NCI-H510A treated with DMSO at 0.1 percent for 48 hours (cell line): Measurements from ENCODE around the gene ZNF436.
"Not testable (repeated sequence)": the region's sequence is repeated elsewhere in the genome, so short reads cannot be mapped to it uniquely, and the experiment has no call there.

ENCODE experiments used
- DNase-seq: peaks from one replicate; lab custom pipeline; 2025; lab: John Stamatoyannopoulos, UW

ZNF436 gene

DNA sequence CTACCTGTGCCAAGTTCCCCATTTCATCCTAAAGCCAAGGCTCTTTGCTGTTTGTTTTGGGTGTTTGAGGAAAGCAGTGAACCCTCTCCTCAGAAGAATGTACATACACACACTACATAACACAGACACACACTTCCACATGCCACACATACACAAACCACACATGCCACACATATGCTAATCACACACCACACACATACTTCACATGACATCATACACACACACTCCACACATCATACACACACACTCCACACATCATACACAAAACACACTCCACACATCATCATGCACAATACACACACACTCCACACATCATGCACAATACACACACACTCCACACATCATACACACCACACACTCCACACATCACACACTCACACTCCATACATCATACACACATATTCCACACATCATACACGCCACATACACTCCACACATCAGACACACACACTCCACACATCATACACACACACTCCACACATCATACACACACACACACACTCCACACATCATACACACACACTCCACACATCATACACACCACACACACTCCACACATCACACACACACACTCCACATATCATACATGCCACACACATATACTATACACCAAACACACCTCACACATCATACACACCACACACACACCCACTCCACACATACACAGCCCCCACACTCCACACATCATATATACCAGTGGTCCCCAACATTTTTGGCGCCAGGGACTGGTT, 22.7 kb upstream of the ZNF436 start:
- DNase-seq = no peak

DNA sequence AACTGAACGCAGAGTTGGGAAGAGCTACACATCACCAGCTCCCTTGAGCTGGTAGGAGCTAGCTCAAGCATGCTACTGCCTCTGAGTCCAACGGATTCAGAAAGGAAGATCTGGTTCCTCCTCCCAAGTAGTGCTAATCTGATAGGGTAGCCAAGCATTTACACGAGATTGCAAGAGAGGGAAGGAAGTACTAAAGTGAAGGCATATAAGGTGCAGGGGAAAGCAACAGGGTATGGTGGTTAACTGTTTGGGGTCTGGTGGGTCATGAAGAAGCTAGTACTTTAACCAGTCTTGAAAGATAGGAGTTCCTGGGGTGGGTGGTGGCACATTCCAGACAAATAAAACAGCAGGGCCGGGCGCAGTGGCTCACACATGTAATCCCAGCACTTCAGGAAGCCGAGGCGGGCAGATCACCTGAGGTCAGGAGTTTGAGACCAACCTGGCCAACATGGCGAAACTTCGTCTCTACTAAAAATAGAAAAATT, 20.2 kb upstream of the ZNF436 start:
- DNase-seq = no peak

DNA sequence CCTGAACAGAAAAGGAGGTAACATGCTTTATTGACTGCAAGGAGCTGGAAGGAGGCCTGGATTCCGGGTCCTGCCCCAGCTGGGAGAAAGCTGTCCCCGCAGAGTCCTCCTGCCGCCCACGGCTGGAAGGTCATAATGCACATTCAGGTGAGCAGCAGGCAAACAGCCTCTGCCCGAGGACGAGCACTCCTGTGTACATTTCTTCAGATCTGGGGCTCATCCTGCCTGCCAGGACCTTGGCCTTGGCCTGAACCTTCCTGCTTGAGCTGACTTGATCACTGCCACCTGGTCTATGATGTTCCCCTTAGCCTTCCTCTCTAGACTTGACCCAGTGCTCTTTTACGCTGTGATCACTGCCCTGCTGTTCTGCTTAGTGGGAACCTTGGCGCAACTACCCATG, 17.9 kb upstream of the ZNF436 start:
- no peak for DNase-seq

DNA sequence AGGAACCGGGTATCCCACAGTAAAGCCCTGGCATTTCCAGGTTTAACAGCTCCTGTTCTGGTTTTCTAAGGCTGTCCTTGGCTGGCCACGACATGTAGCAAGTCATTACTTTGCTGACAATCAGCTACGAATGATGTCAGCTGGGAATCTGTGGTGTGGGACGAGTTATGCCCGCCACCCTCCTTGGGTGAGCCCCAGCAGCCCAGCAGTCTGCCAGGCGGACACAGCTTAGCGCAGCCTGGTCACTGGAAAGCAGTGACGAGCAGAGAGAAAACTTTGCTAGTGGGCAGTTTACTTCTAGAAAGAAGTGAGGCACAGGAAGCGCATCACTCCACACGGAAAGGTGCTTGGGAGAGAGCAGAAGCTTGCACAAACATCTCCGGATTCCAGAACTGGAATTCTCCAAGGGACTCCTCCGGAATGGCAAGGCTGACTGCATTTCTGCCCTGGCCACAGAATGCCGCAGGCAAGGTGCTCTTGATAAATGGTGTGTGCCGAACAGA, 15.5 kb upstream of the ZNF436 start:
- no peak for DNase-seq

DNA sequence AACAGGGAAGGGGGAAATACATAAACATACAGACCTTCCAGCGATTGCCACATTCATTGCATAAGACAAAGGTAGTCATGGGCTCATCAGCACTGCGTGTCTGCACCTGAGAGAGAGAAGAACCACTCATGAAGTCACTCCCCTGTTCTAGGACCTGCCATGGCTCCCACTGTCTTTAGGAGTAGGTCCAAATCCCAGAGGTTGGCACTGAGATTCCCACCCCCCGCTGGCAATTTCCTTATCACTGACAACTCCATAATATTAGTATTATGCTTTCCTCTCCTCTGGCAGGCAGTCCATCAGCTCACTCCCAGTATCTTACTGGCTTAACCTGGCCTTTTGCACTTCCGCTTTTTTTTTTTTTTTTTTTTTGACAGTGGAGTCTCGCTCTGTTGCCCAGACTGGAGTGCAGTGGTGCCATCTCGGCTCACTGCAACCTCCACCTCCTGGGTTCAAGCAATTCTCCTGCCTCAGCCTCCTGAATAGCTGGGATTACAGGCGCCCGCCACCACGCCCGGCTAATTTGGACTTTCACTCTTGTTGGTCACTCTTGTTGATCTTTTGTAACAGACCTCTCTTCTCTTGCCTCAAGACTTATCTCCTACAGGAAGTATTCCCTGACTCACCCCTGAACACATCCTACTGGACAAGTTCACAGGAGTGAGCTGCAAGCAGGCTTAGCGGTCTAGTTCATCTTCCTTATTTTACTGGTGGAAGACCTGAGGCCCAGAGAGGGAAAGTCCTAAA, 14.8 kb upstream of the ZNF436 start:
- DNase-seq = no peak

DNA sequence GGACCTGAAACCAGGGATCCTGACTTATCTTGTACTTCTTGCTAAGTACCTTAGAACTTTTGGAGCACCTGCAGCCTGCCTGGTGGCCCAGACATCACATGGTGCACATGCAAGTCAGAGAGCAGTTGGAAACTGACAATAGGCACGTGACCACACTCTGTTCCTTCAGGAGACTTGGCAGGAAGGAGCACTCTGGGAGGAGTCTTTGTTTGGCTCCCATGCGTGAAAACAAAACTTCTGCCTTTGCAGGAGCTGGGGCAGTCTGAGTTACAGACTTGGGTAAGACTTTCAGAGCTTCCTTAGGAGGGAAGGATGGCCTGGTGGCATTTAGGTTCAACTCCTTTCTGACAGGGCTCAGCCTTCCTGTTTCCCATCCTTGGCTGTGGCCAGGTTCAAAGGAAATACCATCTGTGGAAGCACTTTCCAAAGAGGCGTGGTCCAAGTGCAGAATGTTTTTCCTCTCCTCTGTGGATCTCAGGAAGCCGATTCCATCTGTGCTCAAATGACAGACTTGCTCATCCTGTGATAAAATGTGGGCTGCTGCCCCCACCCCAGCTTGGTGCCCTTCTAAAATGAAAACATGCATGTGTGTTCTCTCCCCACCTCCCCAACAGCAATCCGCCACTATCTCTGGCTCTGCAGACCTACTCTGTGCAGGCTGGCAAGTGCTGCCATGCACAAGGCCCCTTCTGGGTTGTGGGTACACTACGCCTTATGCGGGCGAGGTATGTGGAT, 14.1 kb upstream of the ZNF436 start:
- DNase-seq = no peak

DNA sequence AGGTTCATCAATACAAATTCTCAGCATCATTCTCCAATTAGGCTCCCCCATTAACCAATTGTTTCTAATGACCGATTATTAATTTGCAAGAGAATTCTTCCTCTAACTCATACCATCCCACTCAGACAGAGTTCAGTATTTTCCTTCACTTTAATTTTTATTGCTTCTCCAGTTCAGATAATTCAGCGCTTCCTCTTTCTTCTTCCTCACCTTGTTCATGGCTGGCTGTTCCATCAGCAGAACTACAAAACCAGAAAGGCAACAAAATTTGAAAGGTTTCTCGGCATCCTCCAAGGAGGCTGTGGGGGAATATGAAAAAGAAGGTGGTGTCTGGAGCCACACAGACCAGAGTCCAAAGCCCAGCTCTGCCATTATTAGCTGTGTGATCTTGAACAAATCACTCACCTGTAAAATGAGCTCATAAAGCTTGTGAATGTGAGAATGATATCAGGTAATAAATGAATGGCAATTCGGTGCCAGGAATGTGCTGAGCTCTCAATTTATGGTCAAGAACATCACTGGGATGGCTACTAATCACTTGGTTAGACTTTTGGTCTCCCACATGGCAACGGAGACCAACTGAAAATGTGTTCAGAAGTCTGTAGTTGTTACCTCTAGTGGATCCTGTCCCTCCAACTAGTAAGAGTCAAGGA, 11.7 kb upstream of the ZNF436 start:
- no peak for DNase-seq

DNA sequence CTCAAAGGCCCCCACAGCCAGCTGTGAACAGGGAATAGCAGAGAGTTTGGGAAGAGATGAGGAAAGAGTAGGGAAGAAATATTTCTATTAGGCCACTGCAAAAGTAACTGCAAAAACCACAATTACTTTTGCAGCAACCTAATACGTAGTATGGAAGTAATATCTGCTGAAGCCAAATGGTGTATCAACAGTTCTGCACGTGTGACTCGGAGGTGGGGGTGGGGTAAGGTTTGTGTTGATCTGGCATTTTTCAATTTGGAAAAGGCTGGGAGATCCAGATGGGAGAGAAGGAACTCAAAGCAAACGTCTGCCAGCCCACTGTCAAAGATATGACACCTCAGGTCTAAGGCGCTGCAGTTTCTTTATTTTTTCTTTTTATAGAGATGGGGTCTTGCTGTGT, 11.1 kb upstream of the ZNF436 start:
- DNase-seq = no peak

DNA sequence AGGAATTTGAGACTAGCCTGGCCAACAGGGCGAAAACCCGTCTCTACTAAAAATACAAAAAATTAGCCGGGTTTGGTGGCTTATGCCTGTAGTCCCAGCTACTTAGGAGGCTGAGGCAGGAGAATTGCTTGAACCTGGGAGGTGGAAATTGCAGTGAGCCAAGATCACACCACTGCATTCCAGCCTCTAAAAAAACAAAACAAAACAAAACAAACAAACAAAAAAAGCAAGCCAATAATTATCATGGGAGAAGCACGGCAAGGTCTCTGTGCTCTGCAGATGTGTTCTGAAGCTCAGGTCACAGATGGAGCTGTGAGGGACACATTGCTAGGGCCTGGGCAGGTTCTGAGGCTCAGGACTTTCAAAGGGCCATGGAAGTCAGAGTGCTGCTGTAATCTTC, 10.6 kb upstream of the ZNF436 start:
- not testable (repeated sequence) for DNase-seq

DNA sequence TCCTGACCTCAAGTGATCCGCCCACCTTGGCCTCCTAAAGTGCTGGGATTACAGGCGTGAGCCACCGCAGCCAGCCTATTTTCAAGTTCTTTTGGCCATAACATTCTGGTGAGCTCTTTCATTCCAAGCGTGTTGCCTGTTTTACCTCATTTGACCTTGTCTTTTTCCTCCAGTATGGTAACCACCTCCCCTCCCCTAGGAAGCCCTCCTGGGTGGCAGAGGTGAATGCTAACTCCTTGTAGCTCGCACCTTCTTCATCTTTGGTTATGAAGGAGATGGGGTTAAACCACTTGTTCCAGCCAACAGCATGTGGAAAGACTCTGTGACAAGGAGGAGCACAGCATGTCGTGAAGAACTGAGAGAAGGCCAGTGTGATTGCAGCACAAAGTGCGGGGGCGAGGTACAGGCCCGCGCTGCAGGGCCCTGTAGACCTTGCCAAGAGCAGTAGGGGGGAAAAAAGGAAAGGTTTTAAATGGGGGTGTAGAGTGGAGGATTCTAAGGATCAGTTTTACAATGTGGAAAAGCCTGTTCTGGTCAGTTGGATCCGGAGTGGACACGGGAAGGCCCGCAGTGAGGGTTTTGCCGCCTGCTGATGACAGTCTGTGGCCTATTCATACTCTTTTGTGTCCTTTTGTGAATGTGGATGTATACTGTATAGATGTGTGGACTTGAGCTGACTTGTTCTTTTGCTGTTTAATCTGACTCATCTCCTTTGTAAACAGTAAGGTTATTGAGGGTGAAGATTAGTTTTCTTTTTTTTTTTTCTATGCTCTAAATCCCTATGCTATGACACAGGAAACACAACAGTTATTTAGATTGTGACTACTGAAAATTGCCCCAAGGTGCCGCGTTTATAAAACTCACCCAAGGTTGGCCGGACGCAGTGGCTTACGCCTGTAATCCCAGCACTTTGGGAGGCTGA, 7.5 kb upstream of the ZNF436 start:
- DNase-seq = no peak

DNA sequence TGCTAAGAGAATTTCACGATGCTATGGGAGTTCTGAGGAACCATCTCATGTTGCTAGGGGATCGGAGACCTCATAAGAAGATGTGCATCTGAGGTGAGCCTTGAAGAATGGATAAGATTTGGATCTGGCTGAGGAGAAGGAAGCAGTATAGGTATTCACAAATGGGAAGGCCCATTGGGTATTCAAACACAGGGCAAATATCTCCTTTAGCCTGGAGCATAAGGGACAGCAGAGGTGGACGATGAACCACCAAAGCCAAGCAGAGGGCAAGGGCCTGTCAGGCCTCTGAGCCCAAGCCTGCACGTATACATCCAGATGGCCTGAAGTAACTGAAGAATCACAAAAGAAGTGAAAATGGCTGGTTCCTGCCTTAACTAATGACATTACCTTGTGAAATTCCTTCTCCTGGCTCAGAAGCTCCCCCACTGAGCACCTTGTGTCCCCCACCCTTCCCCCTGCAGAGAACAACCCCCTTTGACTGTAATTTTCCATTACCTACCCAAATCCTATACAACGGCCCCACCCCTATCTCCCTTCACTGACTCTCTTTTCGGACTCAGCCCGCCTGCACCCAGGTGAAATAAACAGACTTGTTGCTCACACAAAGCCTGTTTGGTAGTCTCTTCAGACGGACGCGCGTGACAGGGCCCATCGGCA, 4.6 kb upstream of the ZNF436 start:
- DNase-seq = not testable (repeated sequence)

DNA sequence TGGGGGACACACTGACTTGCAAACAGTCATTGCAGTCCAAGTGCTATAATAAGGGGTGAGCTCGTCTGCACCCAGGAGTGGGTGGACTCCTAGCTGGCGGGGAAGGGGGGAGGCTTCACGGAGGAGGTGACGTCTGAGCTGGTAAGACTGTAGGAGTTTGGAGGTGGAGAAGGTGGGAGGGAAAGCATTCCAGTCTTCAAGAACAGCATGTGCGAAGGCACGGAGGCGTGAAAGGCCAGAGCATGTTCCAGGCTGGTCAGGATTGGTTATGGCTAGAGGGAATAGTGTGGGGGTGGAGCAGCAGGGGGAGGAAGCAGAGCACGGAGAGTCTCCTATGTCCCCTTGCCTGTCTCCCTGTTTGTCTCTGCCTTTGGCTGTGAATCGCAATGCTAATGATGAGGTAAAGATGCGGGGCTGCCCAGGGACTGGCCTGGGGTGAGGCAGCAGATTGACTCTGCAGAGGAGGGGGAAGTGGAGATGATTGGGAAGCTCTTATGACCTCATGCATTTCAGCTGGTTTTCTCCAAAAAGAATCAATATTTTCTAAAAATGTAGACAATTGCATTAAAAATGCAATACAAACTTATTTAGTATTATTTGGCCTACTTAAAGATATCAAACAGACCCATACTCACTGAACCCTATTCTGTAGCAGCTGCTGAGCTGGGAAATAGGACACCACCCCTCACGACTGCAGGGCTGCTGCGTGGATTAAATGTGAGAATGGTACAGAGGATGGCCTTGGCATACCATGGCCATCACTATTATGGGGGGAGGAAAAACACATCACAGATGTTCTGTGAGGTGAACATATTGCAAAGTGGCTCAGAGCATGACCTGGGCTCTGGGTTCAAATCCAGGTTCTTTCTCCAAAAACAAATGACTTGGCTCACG, 2.6 kb upstream of the ZNF436 start:
- no peak for DNase-seq

DNA sequence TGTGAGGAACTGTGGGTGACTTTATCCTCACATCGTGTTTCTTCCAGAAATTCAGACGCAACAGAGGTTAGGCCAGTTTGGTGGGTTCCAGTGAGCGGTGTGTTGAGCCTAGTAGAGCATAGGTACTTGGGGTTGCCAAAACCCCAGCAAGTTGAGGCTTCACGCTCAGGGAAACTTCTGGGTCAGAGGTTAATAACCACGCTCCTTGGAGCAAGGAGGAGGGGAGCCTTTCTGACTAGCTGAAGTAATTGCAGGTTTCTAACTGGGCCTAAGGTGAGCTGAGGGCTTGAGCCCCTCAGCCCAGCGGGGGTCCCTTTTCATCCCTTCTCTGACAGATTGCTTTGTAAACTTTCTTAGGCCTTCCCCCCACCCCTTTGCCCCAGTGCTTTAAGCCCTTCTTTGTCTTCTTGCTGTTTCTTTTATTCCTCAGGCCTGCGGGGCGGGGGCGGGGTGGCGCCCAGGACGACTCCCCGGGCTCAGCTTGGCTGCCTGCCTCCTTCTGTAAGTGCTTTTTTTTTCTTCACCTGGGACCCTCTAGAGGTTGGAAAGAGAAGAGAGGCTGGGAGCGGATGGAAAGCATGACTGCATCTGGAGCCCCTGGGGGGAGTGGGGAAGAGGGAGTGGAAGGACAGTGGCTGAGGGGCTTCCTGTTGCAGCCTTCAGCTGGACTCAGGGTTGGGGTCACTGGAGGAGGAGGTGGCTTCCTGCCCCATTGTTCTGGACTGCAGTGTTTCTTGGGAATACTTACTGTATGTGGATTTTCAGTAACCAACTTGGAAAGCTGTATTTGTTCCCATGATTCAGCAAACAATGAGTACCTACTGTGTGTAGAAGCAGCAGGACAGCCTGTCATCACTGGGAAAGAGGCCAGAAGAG, 1.3 kb upstream of the ZNF436 start:
- no peak for DNase-seq

DNA sequence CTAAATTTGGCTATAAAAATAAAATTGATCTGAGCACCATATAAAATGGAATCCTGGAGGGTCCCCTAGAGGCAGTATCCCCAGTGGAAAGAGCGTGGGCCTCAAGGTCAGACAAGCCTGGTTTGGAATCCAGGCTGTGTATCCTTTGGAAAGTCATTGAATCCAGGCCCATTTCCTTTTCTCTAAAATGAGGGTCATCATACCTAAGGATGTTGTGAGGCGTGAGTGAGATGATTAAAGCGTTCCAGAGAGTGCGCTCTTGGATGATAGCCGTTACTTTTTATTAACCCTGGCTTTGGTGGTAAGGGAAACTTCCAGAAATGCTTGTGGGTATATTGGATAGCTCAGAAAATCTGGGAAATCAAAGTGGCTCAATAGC, 683 bp upstream of the ZNF436 start:
- no peak for DNase-seq

DNA sequence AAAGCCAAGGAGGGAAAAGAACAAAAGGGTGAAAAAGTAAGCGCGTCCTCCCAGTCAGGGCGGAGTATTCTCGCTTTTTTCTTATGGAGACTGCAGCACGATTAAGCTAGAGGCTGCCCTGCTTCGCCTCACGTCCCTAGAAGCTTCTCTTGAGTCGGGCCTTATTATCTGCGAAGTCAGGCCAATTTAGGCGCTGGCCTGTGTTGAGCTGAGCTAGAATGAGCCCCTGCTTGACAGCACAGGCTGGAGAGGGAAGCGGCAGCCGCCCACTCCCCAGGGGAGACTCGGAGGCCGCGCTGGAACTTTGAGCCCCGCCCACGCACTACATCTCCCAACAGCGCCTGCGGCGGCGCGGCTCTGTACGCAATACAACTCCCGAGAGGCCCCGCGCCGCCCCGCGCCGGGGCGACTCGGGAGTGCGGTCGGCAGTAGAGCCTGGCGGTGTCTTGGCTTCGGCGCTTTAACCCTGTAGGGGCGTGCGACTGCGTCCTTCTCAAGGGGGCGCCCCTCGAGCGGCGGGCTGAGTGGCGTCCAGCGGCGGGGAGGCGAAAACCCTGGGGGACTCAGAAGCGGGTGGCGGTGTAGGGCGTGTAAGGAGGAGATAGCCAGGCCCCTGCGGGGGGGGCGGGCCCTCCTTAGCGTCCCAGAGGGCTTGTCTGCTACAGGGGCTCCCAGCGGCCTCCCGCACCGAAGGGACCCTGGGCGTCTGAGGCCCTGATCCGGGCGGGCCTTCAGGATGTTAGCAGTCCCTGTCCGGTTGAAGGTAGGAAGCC, 888 bp downstream of the ZNF436 start:
- peak; percentile 65 for DNase-seq

DNA sequence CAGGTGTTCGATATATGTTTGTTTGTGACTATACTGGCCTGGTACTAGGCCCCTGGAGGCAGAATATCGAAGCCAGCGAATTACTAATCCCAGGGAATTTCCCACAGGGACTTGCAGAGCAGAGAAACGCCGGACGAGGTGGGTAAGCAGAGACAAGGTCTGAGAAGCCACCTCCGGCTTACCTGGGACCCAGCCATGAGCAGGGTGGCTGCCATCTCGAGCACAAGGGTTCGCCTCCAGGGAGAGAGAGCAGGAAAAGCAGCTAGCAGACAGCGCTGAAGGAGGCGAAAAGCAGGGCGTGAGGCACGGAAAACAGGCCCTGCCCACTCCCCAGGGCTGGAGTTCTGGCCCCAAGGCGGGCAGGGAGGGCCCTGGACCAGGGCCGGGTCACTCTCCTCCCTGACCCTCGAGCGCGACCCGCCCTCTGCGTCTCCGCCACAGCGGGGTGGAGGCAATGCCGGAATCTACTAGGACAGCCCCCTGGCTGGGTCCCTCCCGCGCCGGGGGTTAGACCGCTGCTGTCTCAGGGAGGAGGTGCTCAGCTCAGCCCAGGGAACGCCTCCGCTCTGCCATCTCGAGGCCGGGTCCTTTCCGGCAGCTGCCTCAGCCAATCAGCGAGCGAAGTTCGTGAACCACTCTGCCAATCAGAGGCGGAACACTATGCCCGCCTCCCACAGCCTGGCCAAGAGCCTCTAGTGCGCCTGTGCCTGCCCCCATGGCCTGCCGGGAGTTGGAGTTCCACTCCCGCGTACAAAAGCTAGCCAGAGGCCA, 1.7 kb downstream of the ZNF436 start:
- DNase-seq = peak; percentile 98

DNA sequence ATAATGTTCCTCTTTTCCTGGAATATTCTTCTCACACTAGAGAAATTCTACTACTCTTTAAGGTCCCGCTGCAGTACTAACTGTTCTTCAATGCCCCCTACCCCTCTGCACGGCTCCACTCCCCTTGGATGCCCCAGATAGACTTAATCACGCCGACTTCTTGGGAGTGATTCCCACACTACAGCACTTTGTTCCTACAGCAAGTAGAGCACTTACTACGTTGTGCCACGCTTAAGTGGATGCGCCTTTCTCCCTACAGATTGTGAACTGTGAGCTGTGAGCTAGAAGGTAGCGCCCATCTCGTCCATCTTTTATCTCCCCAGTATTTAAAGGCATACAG, 2.2 kb downstream of the ZNF436 start:
- peak; percentile 51 for DNase-seq
